Fibroblast of lung (primary cell): ENCODE results near the gene UBL5. TPM values are rescaled to one million over a fixed set of nuclear protein-coding genes. Genes with fewer than 3 reads are reported as not detected.

Experiments used
- DNase-seq, 2 donors: peaks; one replicate each; pipeline versions ENCODE4 v3.0.0 to v3.0.0-alpha.2; 2010; ENCODE audit warnings: low read depth in 2 of 2
- H2AFZ ChIP-seq: 2 replicates; pipeline ENCODE4 v1.5.1; 2012; ENCODE audit warnings: low read length, control low read depth, inconsistent platforms
- H3K27ac ChIP-seq: 2 replicates; pipeline ENCODE4 v1.5.1; 2011; ENCODE audit warnings: low read length, control low read depth; ENCODE audit not compliant: insufficient read depth
- H3K27me3 ChIP-seq: 2 replicates; pipeline ENCODE4 v1.5.1; 2011; ENCODE audit warnings: mild to moderate bottlenecking, low read length; ENCODE audit not compliant: control insufficient read depth, insufficient read depth
- H3K36me3 ChIP-seq: 2 replicates; pipeline ENCODE4 v1.5.1; 2011; ENCODE audit warnings: low read length; ENCODE audit not compliant: control insufficient read depth, insufficient read depth
- H3K4me1 ChIP-seq: 2 replicates; pipeline ENCODE4 v1.5.1; 2011; ENCODE audit warnings: low read length; ENCODE audit not compliant: control insufficient read depth, insufficient read depth; ENCODE audit errors: extremely low read depth
- H3K4me2 ChIP-seq: 2 replicates; pipeline ENCODE4 v1.5.1; 2011; ENCODE audit warnings: low read length, control low read depth; ENCODE audit not compliant: insufficient read depth; ENCODE audit errors: extremely low read depth
- H3K4me3 ChIP-seq, 4 experiments: fragments of 200-600 bp in 1 of 4; sonication (generic) in 1 of 4; replicated peaks in 1 of 4; 2 replicates each; pipeline ENCODE4 v1.5.1; 2011 to 2016; ENCODE audit warnings: low read length in 4 of 4, low read depth in 3 of 4, mild to moderate bottlenecking in 3 of 4, control low read depth in 2 of 4, inconsistent platforms in 1 of 4, mixed read lengths in 1 of 4; ENCODE audit not compliant: insufficient read depth in 1 of 4; ENCODE audit errors: control extremely low read depth in 1 of 4
- H3K79me2 ChIP-seq: 2 replicates; pipeline ENCODE4 v1.5.1; 2012; ENCODE audit warnings: mild to moderate bottlenecking, low read length, inconsistent platforms; ENCODE audit not compliant: control insufficient read depth, insufficient read depth
- H3K9ac ChIP-seq: 2 replicates; pipeline ENCODE4 v1.5.1; 2011; ENCODE audit warnings: mild to moderate bottlenecking, low read length, control low read depth; ENCODE audit not compliant: insufficient read depth
- H3K9me3 ChIP-seq: 2 replicates; pipeline ENCODE4 v1.5.1; 2012; ENCODE audit warnings: low read depth, low read length; ENCODE audit not compliant: control insufficient read depth, insufficient read depth
- H4K20me1 ChIP-seq: 2 replicates; pipeline ENCODE4 v1.5.1; 2011; ENCODE audit warnings: low read length; ENCODE audit not compliant: control insufficient read depth, insufficient read depth; ENCODE audit errors: extremely low read depth
- CTCF ChIP-seq, 2 donors: IDR thresholded peaks in 1 of 2; conservative IDR thresholded peaks in 1 of 2; 1 replicate in 1 of 2; 2 replicates in 1 of 2; pipeline ENCODE4 v1.5.1; 2011 to 2012; ENCODE audit warnings: low read length in 2 of 2, control low read depth in 1 of 2, inconsistent platforms in 1 of 2, low read depth in 1 of 2, mild to moderate bottlenecking in 1 of 2
- EZH2 ChIP-seq: IDR thresholded peaks from 2 replicates; pipeline ENCODE4 v1.5.1; 2012; ENCODE audit warnings: low read length, control low read depth, mild to moderate bottlenecking; ENCODE audit errors: missing control alignments
- polyA plus RNA-seq, 2 donors: library from polyadenylated mRNA; depleted of rRNA in 1 of 2; stranded (reverse) in 1 of 2; unstranded in 1 of 2; fragments of >200 nt; gene quantifications; 2 replicates each; pipeline ENCODE4 v1.2.1, GENCODE V29; 2011 to 2012; ENCODE audit warnings: missing spikeins in 1 of 2
- total RNA-seq: library from RNA; depleted of rRNA; stranded (reverse); fragments of >200 nt; gene quantifications from 2 replicates; pipeline ENCODE4 v1.2.1, GENCODE V29; 2014

Gene UBL5
- total and polyA plus RNA-seq, 2 donors (not counting 1 experiment from before 2014, with no cell fraction given), result 154 to 1,038 TPM

- Histone ChIP-seq H3K9me3 (no peaks in the 10 kb centered on the region), H3K79me2 (no peaks in the 10 kb centered on the region), H3K4me3 (no peak overlapping the region), H3K9ac (no peak overlapping the region), H3K4me1 (no peaks in the 10 kb centered on the region), H3K4me2 (no peak overlapping the region), H3K27ac (no peak overlapping the region), H3K36me3 (peaks cover 1% of the 10 kb centered on the region), H2AFZ (no peak overlapping the region), H4K20me1 (no peaks in the 10 kb centered on the region), H3K27me3 (no peaks in the 10 kb centered on the region)
- TF ChIP-seq EZH2 (no peak), CTCF (conservative IDR thresholded peaks at IDR 0.05 in 1 of 2, IDR thresholded peaks at IDR 0.05 in 1 of 2; ENCODE audit: low read depth in 1 of 2, low read length in 2 of 2) (no peak)
- no peak for DNase-seq
Measured at GRCh38 chr19:9856609-9857008, 28.9 kb downstream of the UBL5 start.

GRCh38 chr19:9857076-9857721 lies 29.5 kb downstream of the UBL5 start:
- TF ChIP-seq CTCF (conservative IDR thresholded peaks at IDR 0.05 in 1 of 2, IDR thresholded peaks at IDR 0.05 in 1 of 2; ENCODE audit: low read depth in 1 of 2, low read length in 2 of 2) (no peak), EZH2 (no peak)
- H2AFZ ChIP-seq, result no peak overlapping the region

GRCh38 chr19:9857920-9858746 lies 30.4 kb downstream of the UBL5 start:
- Histone ChIP-seq H3K9me3 (no peaks in the 10 kb centered on the region), H3K36me3 (peaks cover 1% of the 10 kb centered on the region), H3K4me3 (no peak overlapping the region), H4K20me1 (no peaks in the 10 kb centered on the region), H3K27me3 (no peaks in the 10 kb centered on the region), H3K4me1 (no peaks in the 10 kb centered on the region), H3K9ac (no peak overlapping the region), H3K4me2 (no peak overlapping the region), H3K27ac (no peak overlapping the region), H3K79me2 (no peaks in the 10 kb centered on the region), H2AFZ (no peak overlapping the region)
- no peak for DNase-seq
- TF ChIP-seq CTCF (conservative IDR thresholded peaks at IDR 0.05 in 1 of 2, IDR thresholded peaks at IDR 0.05 in 1 of 2; ENCODE audit: low read depth in 1 of 2, low read length in 2 of 2), result no peak
- no peak for TF ChIP-seq EZH2

More at GRCh38 chr19:9857076-9857721, 29.5 kb downstream of the UBL5 start:
- H3K27me3 ChIP-seq, result no peaks in the 10 kb centered on the region
- no peak overlapping the region for H3K4me2 ChIP-seq
- H3K9ac ChIP-seq, result no peak overlapping the region
- DNase-seq, result no peak
- peaks cover 1% of the 10 kb centered on the region for H3K36me3 ChIP-seq
- no peaks in the 10 kb centered on the region for H3K9me3 ChIP-seq
- H3K4me3 ChIP-seq, result no peak overlapping the region
- H3K27ac ChIP-seq, result no peak overlapping the region
- H3K79me2 ChIP-seq, result no peaks in the 10 kb centered on the region
- no peaks in the 10 kb centered on the region for H3K4me1 ChIP-seq
- no peaks in the 10 kb centered on the region for H4K20me1 ChIP-seq
